ENCODE results near the gene KLC4. TPM values are rescaled to one million over a fixed set of nuclear protein-coding genes. Genes with fewer than 3 reads are reported as not detected.
"Not testable (repeated sequence)": the region's sequence is repeated elsewhere in the genome, so short reads cannot be mapped to it uniquely, and the experiment has no call there.

Gene KLC4
- total and polyA plus RNA-seq, 5 donors from 2014 or later = 9.3 to 33.5 (median 13.9) TPM

DNA sequence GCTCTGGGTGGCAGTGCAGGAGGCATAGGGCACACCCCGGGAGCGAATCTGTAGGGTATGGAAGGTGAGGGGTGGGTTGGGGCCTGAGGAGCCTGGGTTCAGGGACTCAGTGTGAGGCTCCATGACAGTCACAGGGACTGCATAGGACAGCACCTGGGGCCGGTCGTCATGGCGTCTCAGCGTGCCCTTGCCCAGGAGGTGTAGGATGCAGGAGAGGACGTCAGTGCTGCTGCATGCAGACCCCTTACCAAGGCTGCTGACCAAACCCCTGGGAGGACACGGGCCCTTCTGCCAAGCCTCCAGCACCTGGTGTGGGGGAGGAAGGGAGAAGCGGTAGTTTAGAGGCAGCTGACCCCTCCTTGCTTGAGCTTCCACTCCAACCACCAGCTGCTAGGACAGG, 21.7 kb upstream of the KLC4 start:
- H3K9me3 Mint-ChIP-seq = no peaks in the 10 kb centered on the region
- peaks cover 0 to 7% (median 1%) of the 10 kb centered on the region in 4 donors for H3K4me1 Mint-ChIP-seq
- Histone ChIP-seq H3K27ac (ENCODE audit: insufficient read depth, low read length, poor library complexity, severe bottlenecking) (no peak overlapping the region), H3K9me3 (ENCODE audit: control insufficient read depth in 2 of 2, low read length in 2 of 2) (no peaks in the 10 kb centered on the region), H3K27me3 (ENCODE audit: control insufficient read depth, insufficient read depth, low read length) (no peaks in the 10 kb centered on the region), H3K36me3 (ENCODE audit: control insufficient read depth, insufficient read depth, low read length) (peaks cover 34% of the 10 kb centered on the region), H3K4me1 (ENCODE audit: control insufficient read depth, insufficient read depth, low read length, poor library complexity, severe bottlenecking) (no peaks in the 10 kb centered on the region), H3K4me3 (ENCODE audit: low read depth, low read length) (no peak overlapping the region)
- no peaks in the 10 kb centered on the region for H3K27me3 Mint-ChIP-seq
- ATAC-seq (ENCODE audit: low read depth in 2 of 2) (no peak), DNase-seq (no peak)
- H3K27ac Mint-ChIP-seq = peak overlapping the region in 1 of 3 donors; percentile 86
- H3K4me3 Mint-ChIP-seq = no peak overlapping the region
- H3K36me3 Mint-ChIP-seq = peaks cover 35% of the 10 kb centered on the region

GRCh38 chr6:43038727-43039126, 20.7 kb upstream of the KLC4 start:
- H3K4me1 ChIP-seq (ENCODE audit: control insufficient read depth, insufficient read depth, low read length, poor library complexity, severe bottlenecking) = no peaks in the 10 kb centered on the region
- Mint-ChIP-seq H3K4me3 (no peak overlapping the region), H3K36me3 (peaks cover 34% of the 10 kb centered on the region), H3K4me1 (peaks cover 0 to 4% (median 0%) of the 10 kb centered on the region in 4 donors), H3K27me3 (no peaks in the 10 kb centered on the region), H3K27ac (peak overlapping the region in 1 of 3 donors; percentile 25), H3K9me3 (no peaks in the 10 kb centered on the region)
- DNase-seq = no peak
- H3K36me3 ChIP-seq (ENCODE audit: control insufficient read depth, insufficient read depth, low read length) = peaks cover 29% of the 10 kb centered on the region
- H3K4me3 ChIP-seq (ENCODE audit: low read depth, low read length) = no peak overlapping the region
- H3K27me3 ChIP-seq (ENCODE audit: control insufficient read depth, insufficient read depth, low read length) = no peaks in the 10 kb centered on the region
- H3K9me3 ChIP-seq (ENCODE audit: control insufficient read depth in 2 of 2, low read length in 2 of 2) = no peaks in the 10 kb centered on the region
- no peak overlapping the region for H3K27ac ChIP-seq (ENCODE audit: insufficient read depth, low read length, poor library complexity, severe bottlenecking)
- ATAC-seq (ENCODE audit: low read depth in 2 of 2) = no peak

DNA sequence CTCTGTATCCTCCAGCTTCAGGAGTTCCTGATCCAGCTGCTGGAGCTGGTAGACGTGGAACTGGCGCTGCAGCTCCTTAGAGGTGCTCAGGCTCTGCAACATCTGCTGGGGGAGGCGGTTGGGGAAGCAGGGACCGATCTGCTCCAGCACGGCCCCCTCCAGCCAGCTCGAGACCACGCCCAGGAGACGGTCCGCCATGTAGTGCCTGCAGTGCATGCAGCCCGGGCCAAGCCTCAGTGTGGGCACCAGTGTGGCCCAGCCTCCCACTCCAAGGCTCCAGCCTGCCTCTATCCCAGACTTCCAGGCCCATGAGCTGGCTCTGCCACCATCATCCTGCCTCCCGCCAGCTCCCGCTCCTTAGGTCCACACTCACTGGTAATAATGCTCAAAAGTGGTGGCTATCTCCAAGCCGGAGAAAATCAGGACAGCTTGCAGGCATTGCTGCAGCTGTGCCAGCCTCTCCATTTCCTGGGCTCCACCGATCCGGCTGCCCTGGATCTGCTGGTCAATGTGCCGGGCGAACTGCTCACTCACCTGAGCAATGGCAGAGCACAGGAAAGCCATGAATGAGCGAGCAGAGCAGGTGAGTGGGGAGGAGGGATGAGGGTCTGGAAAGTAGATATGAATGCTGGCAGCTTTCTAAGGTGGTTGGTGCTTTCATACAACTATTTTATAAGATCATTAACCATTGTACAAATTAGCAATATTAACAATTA, 18.7 kb upstream of the KLC4 start:
- Histone ChIP-seq H3K4me1 (ENCODE audit: control insufficient read depth, insufficient read depth, low read length, poor library complexity, severe bottlenecking) (no peaks in the 10 kb centered on the region), H3K9me3 (ENCODE audit: control insufficient read depth in 2 of 2, low read length in 2 of 2) (no peaks in the 10 kb centered on the region), H3K4me3 (ENCODE audit: low read depth, low read length) (no peak overlapping the region), H3K27ac (ENCODE audit: insufficient read depth, low read length, poor library complexity, severe bottlenecking) (no peak overlapping the region), H3K27me3 (ENCODE audit: control insufficient read depth, insufficient read depth, low read length) (no peaks in the 10 kb centered on the region), H3K36me3 (ENCODE audit: control insufficient read depth, insufficient read depth, low read length) (peaks cover 28% of the 10 kb centered on the region)
- Mint-ChIP-seq H3K9me3 (no peaks in the 10 kb centered on the region), H3K27ac (peak overlapping the region in 1 of 3 donors; percentile 76), H3K4me1 (peaks cover 0 to 2% (median 0%) of the 10 kb centered on the region in 4 donors), H3K27me3 (no peaks in the 10 kb centered on the region), H3K4me3 (peak overlapping the region in 1 of 4 donors; percentile 35), H3K36me3 (peaks cover 31% of the 10 kb centered on the region)
- ATAC-seq (ENCODE audit: low read depth in 2 of 2) (no peak), DNase-seq (no peak)

DNA sequence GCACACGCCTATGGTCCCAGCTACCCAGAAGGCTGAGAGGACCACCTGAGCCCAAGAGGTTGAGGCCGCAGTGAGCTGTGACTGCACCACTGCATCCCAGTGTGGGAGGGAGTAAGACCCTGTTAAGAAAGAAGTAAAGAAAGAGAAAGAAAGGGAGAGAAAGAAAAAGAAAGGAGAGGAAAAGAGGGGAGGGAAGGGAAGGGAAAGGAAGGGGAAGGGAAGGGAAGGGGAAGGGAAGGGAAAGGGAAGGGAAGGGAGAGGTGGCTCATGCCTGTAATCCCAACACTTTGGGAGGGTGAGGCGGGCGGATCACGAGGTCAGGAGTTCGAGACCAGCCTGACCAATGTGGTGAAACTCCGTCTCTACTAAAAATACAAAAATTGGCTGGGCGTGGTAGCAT, 18.0 kb upstream of the KLC4 start:
- not testable (repeated sequence) for H3K9me3 ChIP-seq (ENCODE audit: control insufficient read depth in 2 of 2, low read length in 2 of 2); H3K27me3 Mint-ChIP-seq; H3K27ac ChIP-seq (ENCODE audit: insufficient read depth, low read length, poor library complexity, severe bottlenecking); H3K9me3 Mint-ChIP-seq; DNase-seq; H3K4me1 Mint-ChIP-seq; H3K27ac Mint-ChIP-seq; ATAC-seq (ENCODE audit: low read depth in 2 of 2); H3K4me3 ChIP-seq (ENCODE audit: low read depth, low read length); H3K27me3 ChIP-seq (ENCODE audit: control insufficient read depth, insufficient read depth, low read length); H3K4me1 ChIP-seq (ENCODE audit: control insufficient read depth, insufficient read depth, low read length, poor library complexity, severe bottlenecking); H3K4me3 Mint-ChIP-seq
- peaks cover 32% of the 10 kb centered on the region for H3K36me3 ChIP-seq (ENCODE audit: control insufficient read depth, insufficient read depth, low read length)
- peaks cover 35% of the 10 kb centered on the region for H3K36me3 Mint-ChIP-seq

DNA sequence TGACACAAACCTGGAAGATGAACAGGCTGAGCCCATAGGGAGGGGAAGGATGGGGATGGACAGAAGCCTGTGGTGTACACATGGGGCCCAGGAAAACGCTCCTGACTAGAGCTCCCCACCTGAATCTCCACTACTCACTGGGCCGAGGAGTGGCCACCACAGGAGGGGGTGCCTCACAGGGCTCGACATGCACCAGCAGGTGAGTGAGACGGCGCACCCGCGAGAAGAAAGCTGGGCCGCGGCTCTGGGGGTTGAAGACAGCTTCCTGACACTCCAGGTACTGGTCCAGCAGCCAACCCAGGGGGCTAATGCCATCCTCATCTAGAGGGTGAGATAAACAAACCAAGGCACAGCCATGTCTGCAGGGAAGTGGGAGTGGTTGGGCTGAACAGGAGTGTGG, 16.1 kb upstream of the KLC4 start:
- no peak for ATAC-seq (ENCODE audit: low read depth in 2 of 2)
- H3K36me3 Mint-ChIP-seq = peaks cover 30% of the 10 kb centered on the region
- H3K36me3 ChIP-seq (ENCODE audit: control insufficient read depth, insufficient read depth, low read length) = peaks cover 31% of the 10 kb centered on the region
- H3K27me3 Mint-ChIP-seq = no peaks in the 10 kb centered on the region
- H3K27me3 ChIP-seq (ENCODE audit: control insufficient read depth, insufficient read depth, low read length) = no peaks in the 10 kb centered on the region
- H3K9me3 ChIP-seq (ENCODE audit: control insufficient read depth in 2 of 2, low read length in 2 of 2) = no peaks in the 10 kb centered on the region
- peaks cover 0 to 2% (median 0%) of the 10 kb centered on the region in 4 donors for H3K4me1 Mint-ChIP-seq
- no peak overlapping the region for H3K4me3 Mint-ChIP-seq
- no peak overlapping the region for H3K4me3 ChIP-seq (ENCODE audit: low read depth, low read length)
- H3K4me1 ChIP-seq (ENCODE audit: control insufficient read depth, insufficient read depth, low read length, poor library complexity, severe bottlenecking) = no peaks in the 10 kb centered on the region
- H3K27ac Mint-ChIP-seq = no peak overlapping the region
- H3K27ac ChIP-seq (ENCODE audit: insufficient read depth, low read length, poor library complexity, severe bottlenecking) = no peak overlapping the region
- H3K9me3 Mint-ChIP-seq = no peaks in the 10 kb centered on the region
- DNase-seq = no peak

DNA sequence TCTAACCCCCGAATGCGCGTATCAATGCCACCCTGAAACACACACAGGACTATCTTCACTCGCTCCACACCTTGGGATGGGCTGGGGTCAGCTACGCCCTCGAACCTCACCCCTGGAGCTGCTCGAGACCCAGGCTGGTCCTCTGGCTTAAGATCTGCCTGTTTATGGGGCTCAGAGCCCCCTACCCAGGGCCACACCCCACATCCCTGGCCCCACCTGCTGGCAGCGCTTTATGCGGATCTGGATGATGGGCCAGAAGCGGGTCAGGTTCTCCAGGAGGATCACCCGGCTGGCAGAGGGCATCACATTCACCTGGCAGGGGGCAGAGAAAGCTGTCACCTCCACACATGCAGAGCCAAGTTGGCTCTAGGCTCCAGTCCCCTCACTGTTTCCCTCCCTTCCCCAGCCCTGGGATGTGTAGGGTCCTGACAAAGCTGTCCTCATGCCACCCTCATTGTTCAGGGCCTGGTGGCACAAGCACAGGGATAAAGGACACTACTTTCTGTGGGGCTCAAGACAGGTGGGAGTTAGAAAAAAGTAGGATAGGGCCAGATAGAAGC, 14.0 kb upstream of the KLC4 start:
- Histone ChIP-seq H3K27me3 (ENCODE audit: control insufficient read depth, insufficient read depth, low read length) (no peaks in the 10 kb centered on the region), H3K27ac (ENCODE audit: insufficient read depth, low read length, poor library complexity, severe bottlenecking) (no peak overlapping the region), H3K4me3 (ENCODE audit: low read depth, low read length) (no peak overlapping the region), H3K36me3 (ENCODE audit: control insufficient read depth, insufficient read depth, low read length) (peaks cover 30% of the 10 kb centered on the region), H3K4me1 (ENCODE audit: control insufficient read depth, insufficient read depth, low read length, poor library complexity, severe bottlenecking) (no peaks in the 10 kb centered on the region), H3K9me3 (ENCODE audit: control insufficient read depth in 2 of 2, low read length in 2 of 2) (no peaks in the 10 kb centered on the region)
- Mint-ChIP-seq H3K27me3 (no peaks in the 10 kb centered on the region), H3K9me3 (no peaks in the 10 kb centered on the region), H3K36me3 (peaks cover 32% of the 10 kb centered on the region), H3K27ac (no peak overlapping the region), H3K4me3 (no peak overlapping the region), H3K4me1 (peaks cover 0 to 5% (median under 1%) of the 10 kb centered on the region in 4 donors)
- ATAC-seq (ENCODE audit: low read depth in 2 of 2) (no peak), DNase-seq (no peak)

- Mint-ChIP-seq H3K36me3 (peaks cover 30% of the 10 kb centered on the region), H3K4me1 (peaks cover 0 to 23% (median 18%) of the 10 kb centered on the region in 4 donors), H3K9me3 (no peaks in the 10 kb centered on the region), H3K27me3 (no peaks in the 10 kb centered on the region), H3K27ac (no peak overlapping the region), H3K4me3 (peak overlapping the region in 1 of 4 donors; percentile 54)
- DNase-seq (no peak), ATAC-seq (ENCODE audit: low read depth in 2 of 2) (no peak)
- H3K27ac ChIP-seq (ENCODE audit: insufficient read depth, low read length, poor library complexity, severe bottlenecking) = no peak overlapping the region
- H3K4me3 ChIP-seq (ENCODE audit: low read depth, low read length) = no peak overlapping the region
- no peaks in the 10 kb centered on the region for H3K27me3 ChIP-seq (ENCODE audit: control insufficient read depth, insufficient read depth, low read length)
- peaks cover 10% of the 10 kb centered on the region for H3K4me1 ChIP-seq (ENCODE audit: control insufficient read depth, insufficient read depth, low read length, poor library complexity, severe bottlenecking)
- H3K9me3 ChIP-seq (ENCODE audit: control insufficient read depth in 2 of 2, low read length in 2 of 2) = no peaks in the 10 kb centered on the region
- H3K36me3 ChIP-seq (ENCODE audit: control insufficient read depth, insufficient read depth, low read length) = peaks cover 30% of the 10 kb centered on the region
Measured at GRCh38 chr6:43047998-43048397, 11.4 kb upstream of the KLC4 start.

DNA sequence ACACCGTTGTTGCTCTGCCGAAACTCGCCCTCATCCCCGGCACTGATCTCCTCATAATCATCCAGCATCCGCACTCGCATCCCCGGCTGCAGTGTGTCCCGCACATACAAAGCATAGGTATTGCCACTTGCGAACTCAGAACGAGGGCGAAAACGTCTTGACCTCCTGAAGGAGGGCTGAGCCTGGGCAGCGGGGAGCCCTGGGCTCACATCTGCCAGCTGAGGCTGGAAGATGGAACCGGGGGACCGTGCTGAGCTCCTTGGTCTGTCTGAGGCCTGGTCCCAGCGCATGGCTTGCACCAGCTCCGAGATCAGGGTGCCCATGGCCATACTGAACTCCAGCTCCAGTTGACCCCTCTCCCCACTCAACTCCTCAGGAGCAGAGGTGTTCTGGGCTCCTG, 8.4 kb upstream of the KLC4 start:
- peak overlapping the region; percentile 86 to 93 (median 90) for H3K27ac Mint-ChIP-seq
- peak overlapping the region in 1 of 4 donors; percentile 84 for H3K4me3 Mint-ChIP-seq
- peaks cover 31% of the 10 kb centered on the region for H3K36me3 Mint-ChIP-seq

More for the DNA sequence above, 8.4 kb upstream of the KLC4 start:
- peaks cover 0 to 41% (median 29%) of the 10 kb centered on the region in 4 donors for H3K4me1 Mint-ChIP-seq
- Histone ChIP-seq H3K27ac (ENCODE audit: insufficient read depth, low read length, poor library complexity, severe bottlenecking) (no peak overlapping the region), H3K4me3 (ENCODE audit: low read depth, low read length) (no peak overlapping the region), H3K27me3 (ENCODE audit: control insufficient read depth, insufficient read depth, low read length) (no peaks in the 10 kb centered on the region), H3K9me3 (ENCODE audit: control insufficient read depth in 2 of 2, low read length in 2 of 2) (no peaks in the 10 kb centered on the region), H3K4me1 (ENCODE audit: control insufficient read depth, insufficient read depth, low read length, poor library complexity, severe bottlenecking) (peaks cover 21% of the 10 kb centered on the region), H3K36me3 (ENCODE audit: control insufficient read depth, insufficient read depth, low read length) (peaks cover 28% of the 10 kb centered on the region)
- H3K27me3 Mint-ChIP-seq = no peaks in the 10 kb centered on the region
- H3K9me3 Mint-ChIP-seq = no peaks in the 10 kb centered on the region
- ATAC-seq (ENCODE audit: low read depth in 2 of 2) = no peak
- DNase-seq = no peak
